22Rv1 (cell line): Measurements from ENCODE around the gene ERG.

Source experiments
- CTCF ChIP-seq: fragments of 450-650 bp; IDR thresholded peaks from 2 replicates; pipeline ENCODE4 v1.5.1; 2017; ENCODE audit warnings: mild to moderate bottlenecking
- ZFX ChIP-seq: fragments of 450-650 bp; IDR thresholded peaks from 2 replicates; pipeline ENCODE4 v1.6.1; 2017; ENCODE audit warnings: antibody characterized with exemption, borderline replicate concordance

DNA sequence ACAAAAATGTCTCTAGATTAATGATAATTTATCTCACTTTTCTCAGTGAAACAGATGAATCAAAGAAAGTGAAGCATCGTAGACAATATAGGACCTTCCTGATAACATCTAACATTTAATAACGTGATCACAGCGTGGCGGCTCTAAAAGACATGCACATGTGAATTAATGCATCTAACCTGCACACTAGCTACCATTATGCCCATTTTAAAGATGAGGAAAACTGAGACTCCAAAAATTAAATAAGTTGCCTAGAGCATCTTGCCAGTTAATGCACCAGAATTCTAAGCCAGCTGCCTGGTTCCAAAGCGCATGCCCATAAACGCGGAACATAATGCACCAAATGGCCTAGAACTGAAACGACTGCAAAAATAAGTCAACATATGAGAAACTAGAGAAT, 23.5 kb downstream of the ERG start:
- no peak for TF ChIP-seq CTCF
- TF ChIP-seq ZFX: no peak
